Measurements from ENCODE around the gene ARHGEF11. TPM values are rescaled to one million over a fixed set of nuclear protein-coding genes. Genes with fewer than 3 reads are reported as not detected.

ARHGEF11 gene
- total RNA-seq, 1 experiment from 2014 or later = 41.1 TPM

DNA sequence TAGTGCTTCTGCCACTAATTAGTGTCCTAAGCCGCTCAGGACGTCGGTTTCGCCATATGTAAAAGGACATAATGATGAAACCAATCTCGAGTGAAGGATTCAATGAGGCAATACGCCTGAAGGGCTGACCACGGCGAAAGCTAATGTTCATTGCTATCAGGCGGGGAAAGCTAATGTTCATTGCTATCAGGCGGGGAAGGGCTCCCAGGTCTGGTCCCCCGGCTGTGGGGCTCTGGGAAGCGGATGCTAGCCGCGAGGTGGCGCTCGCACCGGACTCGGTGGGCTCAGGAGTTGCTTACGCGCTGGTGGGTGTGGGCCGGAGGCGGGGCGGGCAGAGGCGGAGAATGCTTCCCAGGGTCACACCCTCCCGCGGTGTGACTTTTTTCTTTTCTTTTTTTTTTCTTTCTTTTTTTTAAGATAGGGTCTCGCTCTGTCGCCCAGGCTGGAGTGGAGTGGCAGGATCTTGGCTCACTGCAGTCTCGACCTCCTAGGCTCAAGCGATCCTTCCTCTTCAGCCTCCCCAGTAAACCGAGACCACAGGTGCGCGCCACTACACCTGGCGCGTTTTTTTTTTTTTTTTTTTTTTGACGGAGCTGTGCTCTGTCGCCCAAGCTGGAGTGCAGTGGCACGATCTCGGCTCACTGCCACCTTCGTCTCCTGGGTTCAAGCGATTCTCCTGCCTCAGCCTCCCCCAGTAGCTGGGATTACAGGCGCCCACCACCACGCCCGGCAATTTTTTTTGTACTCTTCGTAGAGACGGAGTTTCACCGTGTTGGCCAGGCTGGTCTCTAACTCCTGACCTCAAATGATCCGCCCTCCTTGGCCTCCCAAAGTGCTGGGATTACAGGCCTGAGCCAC lies 153.1 kb downstream of the ARHGEF11 start:
- Histone ChIP-seq H2BK15ac (ENCODE audit: low read depth, low read length) (no peak overlapping the region), H3K4me1 (ENCODE audit: insufficient read depth, low read length) (no peaks in the 10 kb centered on the region), H3K4ac (ENCODE audit: low read depth, low read length) (no peak overlapping the region), H3K27ac (ENCODE audit: insufficient read length, low read depth, low read length) (no peak overlapping the region), H3T11ph (ENCODE audit: low read length) (no peak overlapping the region), H3K79me2 (ENCODE audit: insufficient read depth, low read length) (no peaks in the 10 kb centered on the region), H2BK120ac (ENCODE audit: low read depth, low read length, poor library complexity, severe bottlenecking) (no peak overlapping the region), H3K4me2 (ENCODE audit: insufficient read depth, insufficient read length, low read length) (peak overlapping the region; percentile 38), H3K23ac (ENCODE audit: insufficient read length, low read depth, low read length) (no peak overlapping the region), H2AFZ (ENCODE audit: low read length) (no peak overlapping the region), H3K18ac (ENCODE audit: insufficient read length, low read depth, low read length) (no peak overlapping the region), H4K91ac (ENCODE audit: insufficient read length, low read depth, low read length) (no peak overlapping the region), H3K79me1 (ENCODE audit: insufficient read depth, low read depth, low read length, poor library complexity, severe bottlenecking) (no peaks in the 10 kb centered on the region), H3K9me3 (ENCODE audit: control insufficient read depth, low read depth, low read length) (no peaks in the 10 kb centered on the region), H3K23me2 (ENCODE audit: insufficient read length, low read depth, low read length, poor library complexity, severe bottlenecking) (no peaks in the 10 kb centered on the region), H2AK5ac (ENCODE audit: insufficient read length, low read length) (no peak overlapping the region), H4K5ac (ENCODE audit: insufficient read length, low read depth, low read length) (no peak overlapping the region), H2BK5ac (ENCODE audit: insufficient read length, low read length) (no peak overlapping the region), H3K9ac (ENCODE audit: extremely low read depth, insufficient read length, low read length) (no peak overlapping the region), H4K8ac (replicated peaks; ENCODE audit: insufficient read length, low read depth, low read length) (no peak overlapping the region), H4K20me1 (ENCODE audit: control insufficient read depth, insufficient read depth, insufficient read length) (no peaks in the 10 kb centered on the region), H2BK20ac (ENCODE audit: low read depth, low read length, poor library complexity, severe bottlenecking) (no peak overlapping the region), H3K56ac (ENCODE audit: insufficient read length, low read depth, low read length) (no peak overlapping the region), H3K14ac (ENCODE audit: insufficient read depth, low read length) (no peak overlapping the region), H3K27me3 (ENCODE audit: insufficient read depth, low read length) (peaks cover 21% of the 10 kb centered on the region; the same call in 1 of the 2 replicates), H2BK12ac (ENCODE audit: insufficient read length, low read depth, low read length) (no peak overlapping the region)
- DNase-seq = peak; percentile 93
- Mint-ChIP-seq H3K27ac (no peak overlapping the region), H3K27me3 (ENCODE audit: low read depth) (peaks cover 84% of the 10 kb centered on the region), H3K9me3 (no peaks in the 10 kb centered on the region; a peak in 2 of 5 replicates), H3K36me3 (ENCODE audit: insufficient read depth in 1 of 3, low read depth in 3 of 3) (no peaks in the 10 kb centered on the region), H3K4me1 (peaks cover 22 to 41% of the 10 kb centered on the region in 2 experiments), H3K4me3 (peak overlapping the region; percentile 46 to 76)
- WGBS (ENCODE audit: extremely low coverage, insufficient read length, low lambda C conversion rate) = no CpG with 5 or more reads among the region's 48 CpGs
- TF ChIP-seq, protein P1, sequence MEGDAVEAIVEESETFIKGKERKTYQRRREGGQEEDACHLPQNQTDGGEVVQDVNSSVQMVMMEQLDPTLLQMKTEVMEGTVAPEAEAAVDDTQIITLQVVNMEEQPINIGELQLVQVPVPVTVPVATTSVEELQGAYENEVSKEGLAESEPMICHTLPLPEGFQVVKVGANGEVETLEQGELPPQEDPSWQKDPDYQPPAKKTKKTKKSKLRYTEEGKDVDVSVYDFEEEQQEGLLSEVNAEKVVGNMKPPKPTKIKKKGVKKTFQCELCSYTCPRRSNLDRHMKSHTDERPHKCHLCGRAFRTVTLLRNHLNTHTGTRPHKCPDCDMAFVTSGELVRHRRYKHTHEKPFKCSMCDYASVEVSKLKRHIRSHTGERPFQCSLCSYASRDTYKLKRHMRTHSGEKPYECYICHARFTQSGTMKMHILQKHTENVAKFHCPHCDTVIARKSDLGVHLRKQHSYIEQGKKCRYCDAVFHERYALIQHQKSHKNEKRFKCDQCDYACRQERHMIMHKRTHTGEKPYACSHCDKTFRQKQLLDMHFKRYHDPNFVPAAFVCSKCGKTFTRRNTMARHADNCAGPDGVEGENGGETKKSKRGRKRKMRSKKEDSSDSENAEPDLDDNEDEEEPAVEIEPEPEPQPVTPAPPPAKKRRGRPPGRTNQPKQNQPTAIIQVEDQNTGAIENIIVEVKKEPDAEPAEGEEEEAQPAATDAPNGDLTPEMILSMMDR (conservative IDR thresholded peaks at IDR 0.05) = peak; percentile 95

All from H9 (cell line).